ENCODE results near the gene FHIT.

DNA sequence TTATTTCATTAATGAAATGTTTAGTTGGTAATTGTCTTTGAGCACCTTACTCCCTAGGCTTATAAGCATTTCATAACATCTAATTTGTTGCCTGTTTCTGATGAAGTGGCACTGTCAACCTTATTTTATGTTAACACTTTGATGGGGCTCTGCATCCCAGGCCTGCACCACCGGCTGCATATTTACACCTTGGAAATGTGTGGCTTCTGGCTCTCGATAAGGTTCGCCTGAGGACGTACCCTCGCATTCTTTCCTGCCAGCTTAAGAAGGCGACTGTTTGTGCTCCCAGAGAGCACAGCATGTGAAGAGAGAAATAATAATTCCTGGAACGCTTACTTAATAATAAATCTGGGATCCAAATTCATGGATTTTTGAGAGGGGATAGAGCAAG is 1438.1 kb downstream of the FHIT start:
- no peak for TF ChIP-seq YY1 (IDR thresholded peaks at IDR 0.05; ENCODE audit: insufficient read depth, insufficient read length)
- TF ChIP-seq ZNF274 (IDR thresholded peaks at IDR 0.05; ENCODE audit: low read depth, low read length): no peak
- TF ChIP-seq SUZ12 (IDR thresholded peaks at IDR 0.05; ENCODE audit: extremely low read depth, insufficient read depth, insufficient read length): no peak
